Memory B cell (primary cell): ENCODE measurements around the gene CRAMP1.

Experiments
- ATAC-seq: fragments of 150-1000 bp; cut with Tn5 transposase; 2 replicates; pipeline ENCODE4 v1.10.0; 2021; ENCODE audit warnings: low read depth, mild to moderate bottlenecking, moderate library complexity
- DNase-seq, 2 donors: peaks; one replicate each; pipeline ENCODE4 v3.0.0; 2022; ENCODE audit warnings: low spot score in 2 of 2
- H3K27ac Mint-ChIP-seq: one replicate; pipeline ENCODE4 v1.8.0; 2022; ENCODE audit warnings: mild to moderate bottlenecking, moderate library complexity, mixed read lengths
- H3K27me3 Mint-ChIP-seq: one replicate; pipeline ENCODE4 v1.8.0; 2022; ENCODE audit warnings: mixed read lengths
- H3K36me3 Mint-ChIP-seq: one replicate; pipeline ENCODE4 v1.8.0; 2022; ENCODE audit warnings: mild to moderate bottlenecking, mixed read lengths
- H3K4me1 Mint-ChIP-seq: one replicate; pipeline ENCODE4 v1.8.0; 2022; ENCODE audit warnings: mixed read lengths
- H3K4me3 Mint-ChIP-seq: one replicate; pipeline ENCODE4 v1.8.0; 2022; ENCODE audit warnings: mild to moderate bottlenecking, moderate library complexity, mixed read lengths
- H3K9me3 Mint-ChIP-seq: one replicate; pipeline ENCODE4 v1.8.0; 2022; ENCODE audit warnings: mixed read lengths

The CRAMP1 gene

DNA sequence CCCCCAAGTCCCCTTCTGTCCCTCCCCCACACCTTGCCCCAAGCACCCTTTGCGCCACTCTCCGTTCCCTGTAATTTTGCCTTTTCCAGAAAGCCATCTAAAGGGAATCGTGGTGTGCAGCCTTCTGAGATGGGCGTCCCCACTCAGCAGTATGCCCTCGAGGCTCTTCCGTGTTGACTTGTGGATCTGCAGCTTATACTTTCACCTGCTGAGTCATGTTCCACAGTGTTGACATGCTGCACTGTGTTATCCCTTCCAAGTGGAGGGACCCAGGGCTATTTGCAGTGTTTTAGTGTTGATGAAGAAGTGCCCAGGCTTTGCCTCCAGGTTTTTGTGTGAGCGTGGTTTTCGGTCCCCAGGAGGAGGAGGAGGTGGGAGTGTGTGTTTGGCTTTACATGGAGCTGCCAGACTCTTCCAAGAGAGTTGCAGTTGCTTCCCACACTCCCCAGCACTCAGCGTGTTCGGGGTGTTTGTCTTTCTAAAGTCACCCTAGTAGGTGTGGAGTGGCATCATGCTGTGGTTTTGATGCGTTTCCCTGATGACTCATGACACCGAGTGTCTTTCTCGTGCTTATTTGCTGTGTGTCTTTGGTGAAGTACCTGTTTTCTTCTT, 33.9 kb downstream of the CRAMP1 start:
- Mint-ChIP-seq H3K4me3 (no peak overlapping the region), H3K4me1 (peaks cover 18% of the 10 kb centered on the region), H3K36me3 (peaks cover 32% of the 10 kb centered on the region), H3K9me3 (no peaks in the 10 kb centered on the region), H3K27me3 (no peaks in the 10 kb centered on the region), H3K27ac (peak overlapping the region; percentile 36)
- no peak for ATAC-seq
- DNase-seq, result no peak

DNA sequence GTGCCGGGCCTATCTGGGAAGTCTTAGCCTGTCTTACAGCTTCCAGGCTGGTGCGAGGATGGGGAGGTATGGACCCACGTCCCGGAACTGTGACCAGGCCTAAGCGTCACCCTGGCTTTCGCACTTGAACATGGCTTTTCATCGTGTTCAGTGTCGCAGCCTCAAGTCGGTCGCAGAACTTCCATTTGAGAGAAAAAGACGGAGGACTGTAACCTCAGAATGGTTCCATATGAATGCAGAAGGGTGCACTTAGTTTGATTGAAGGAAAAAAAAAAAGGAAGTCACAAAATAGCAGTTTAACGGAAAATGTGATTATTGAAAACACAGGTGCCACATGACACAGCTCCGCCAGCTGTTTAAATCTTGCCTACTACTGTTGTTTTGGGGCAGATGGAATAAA, 35.7 kb downstream of the CRAMP1 start:
- Mint-ChIP-seq H3K9me3 (no peaks in the 10 kb centered on the region), H3K4me1 (peaks cover 23% of the 10 kb centered on the region), H3K4me3 (peak overlapping the region; percentile 65), H3K27ac (peak overlapping the region; percentile 80), H3K27me3 (no peaks in the 10 kb centered on the region), H3K36me3 (peaks cover 34% of the 10 kb centered on the region)
- DNase-seq (no peak), ATAC-seq (peak; percentile 58)

DNA sequence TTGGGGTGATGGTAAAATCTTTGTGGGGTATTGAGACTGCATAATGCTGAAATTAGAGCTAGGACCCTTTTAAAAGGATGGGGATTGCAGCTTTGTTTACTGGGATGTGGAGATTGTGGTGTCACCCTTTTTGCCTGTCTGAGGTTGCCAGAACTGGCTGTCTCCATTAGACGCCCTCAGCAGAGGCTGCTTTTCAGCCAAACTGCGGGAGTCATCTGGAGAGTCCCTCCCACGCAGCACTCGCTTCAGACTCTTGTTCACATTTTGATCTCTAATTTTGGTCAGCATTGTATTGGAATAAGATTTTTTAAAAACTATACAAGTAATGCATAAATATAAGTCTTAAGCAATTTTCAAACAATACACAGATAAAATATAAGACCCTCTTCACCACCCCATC, 38.0 kb downstream of the CRAMP1 start:
- peaks cover 18% of the 10 kb centered on the region for H3K4me1 Mint-ChIP-seq
- H3K4me3 Mint-ChIP-seq, result no peak overlapping the region
- H3K9me3 Mint-ChIP-seq, result no peaks in the 10 kb centered on the region
- ATAC-seq (no peak), DNase-seq (no peak)
- peaks cover 37% of the 10 kb centered on the region for H3K36me3 Mint-ChIP-seq
- H3K27me3 Mint-ChIP-seq, result no peaks in the 10 kb centered on the region
- H3K27ac Mint-ChIP-seq, result no peak overlapping the region

DNA sequence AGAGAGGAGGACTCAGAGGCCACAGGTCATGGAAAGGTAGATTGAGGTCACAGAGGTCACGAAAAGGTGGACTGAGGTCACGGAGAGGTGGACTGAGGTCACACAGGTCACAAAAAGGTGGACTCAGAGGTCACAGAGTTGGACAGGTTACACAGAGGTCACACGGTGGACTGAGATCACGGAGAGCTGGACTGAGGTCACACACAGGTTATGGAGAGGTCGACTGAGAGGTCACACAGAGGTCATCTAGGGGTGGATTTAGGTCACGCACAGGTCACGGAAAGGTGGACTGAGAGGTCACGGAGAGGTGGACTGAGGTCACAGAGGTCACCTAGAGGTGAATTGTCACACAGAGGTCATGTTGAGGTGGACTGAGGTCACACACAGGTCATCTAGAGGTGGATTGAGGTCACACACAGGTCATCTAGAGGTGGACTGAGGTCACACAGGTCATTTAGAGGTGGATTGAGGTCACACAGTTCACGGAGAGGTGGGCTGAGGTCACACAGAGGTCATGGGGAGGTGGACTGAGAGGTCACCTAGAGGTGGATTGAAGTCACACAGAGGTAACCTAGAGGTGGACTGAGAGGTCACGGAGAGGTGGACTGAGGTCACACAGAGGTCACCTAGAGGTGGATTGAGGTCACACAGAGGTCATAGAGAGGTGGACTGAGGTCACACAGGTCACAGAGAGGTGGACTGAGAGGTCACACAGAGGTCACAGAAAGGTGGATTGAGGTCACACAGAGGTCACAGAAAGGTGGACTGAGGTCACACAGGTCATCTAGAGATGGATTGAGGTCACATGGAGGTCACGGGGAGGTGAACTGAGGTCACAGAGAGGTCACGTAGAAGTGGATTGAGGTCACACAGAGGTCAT, 39.2 kb downstream of the CRAMP1 start:
- H3K27me3 Mint-ChIP-seq, result no peaks in the 10 kb centered on the region
- H3K27ac Mint-ChIP-seq, result peak overlapping the region; percentile 42
- no peak for DNase-seq
- H3K9me3 Mint-ChIP-seq, result no peaks in the 10 kb centered on the region
- H3K4me3 Mint-ChIP-seq, result no peak overlapping the region
- H3K36me3 Mint-ChIP-seq, result peaks cover 34% of the 10 kb centered on the region
- ATAC-seq, result no peak
- peaks cover 16% of the 10 kb centered on the region for H3K4me1 Mint-ChIP-seq

DNA sequence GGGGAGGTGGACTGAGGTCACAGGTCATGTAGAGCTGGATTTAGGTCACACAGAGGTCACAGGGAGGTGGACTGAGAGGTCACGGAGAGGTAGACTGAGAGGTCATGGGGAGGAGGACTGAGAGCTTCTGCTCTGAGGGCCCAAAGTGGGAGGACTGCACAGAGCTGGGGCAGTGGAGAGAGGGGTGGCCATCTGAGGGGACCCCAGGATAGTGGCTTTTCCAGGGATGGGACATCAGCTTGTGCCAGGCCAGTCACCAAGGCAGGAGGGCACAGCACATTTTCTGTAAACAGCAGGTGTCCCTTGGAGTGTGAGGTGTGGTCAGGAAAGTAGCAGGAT, 39.8 kb downstream of the CRAMP1 start:
- H3K27me3 Mint-ChIP-seq, result no peaks in the 10 kb centered on the region
- H3K4me1 Mint-ChIP-seq, result peaks cover 16% of the 10 kb centered on the region
- no peak for ATAC-seq
- no peak overlapping the region for H3K4me3 Mint-ChIP-seq
- no peaks in the 10 kb centered on the region for H3K9me3 Mint-ChIP-seq
- peaks cover 34% of the 10 kb centered on the region for H3K36me3 Mint-ChIP-seq
- no peak overlapping the region for H3K27ac Mint-ChIP-seq
- DNase-seq, result no peak

DNA sequence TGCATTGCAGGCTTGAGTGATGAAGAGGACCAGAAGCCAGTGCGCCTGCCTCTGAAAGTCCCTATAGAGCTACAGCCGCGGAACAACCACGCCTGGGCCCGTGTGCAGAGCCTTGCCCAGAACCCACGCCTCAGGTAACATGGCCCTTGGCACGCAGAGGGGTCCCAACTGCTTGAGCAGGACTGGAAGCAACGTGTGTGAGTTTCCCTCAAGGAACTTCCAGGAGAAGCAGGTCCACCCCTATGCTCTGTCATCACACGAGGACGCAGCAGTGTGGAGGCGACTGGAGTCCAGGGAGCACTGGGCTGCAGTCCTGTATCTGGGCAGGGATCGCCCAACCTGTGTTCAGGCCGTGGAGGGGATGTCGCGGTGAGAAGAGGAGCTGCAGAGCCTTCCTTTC, 40.9 kb downstream of the CRAMP1 start:
- Mint-ChIP-seq H3K36me3 (peaks cover 31% of the 10 kb centered on the region), H3K27ac (no peak overlapping the region)
- ATAC-seq, result no peak

DNA sequence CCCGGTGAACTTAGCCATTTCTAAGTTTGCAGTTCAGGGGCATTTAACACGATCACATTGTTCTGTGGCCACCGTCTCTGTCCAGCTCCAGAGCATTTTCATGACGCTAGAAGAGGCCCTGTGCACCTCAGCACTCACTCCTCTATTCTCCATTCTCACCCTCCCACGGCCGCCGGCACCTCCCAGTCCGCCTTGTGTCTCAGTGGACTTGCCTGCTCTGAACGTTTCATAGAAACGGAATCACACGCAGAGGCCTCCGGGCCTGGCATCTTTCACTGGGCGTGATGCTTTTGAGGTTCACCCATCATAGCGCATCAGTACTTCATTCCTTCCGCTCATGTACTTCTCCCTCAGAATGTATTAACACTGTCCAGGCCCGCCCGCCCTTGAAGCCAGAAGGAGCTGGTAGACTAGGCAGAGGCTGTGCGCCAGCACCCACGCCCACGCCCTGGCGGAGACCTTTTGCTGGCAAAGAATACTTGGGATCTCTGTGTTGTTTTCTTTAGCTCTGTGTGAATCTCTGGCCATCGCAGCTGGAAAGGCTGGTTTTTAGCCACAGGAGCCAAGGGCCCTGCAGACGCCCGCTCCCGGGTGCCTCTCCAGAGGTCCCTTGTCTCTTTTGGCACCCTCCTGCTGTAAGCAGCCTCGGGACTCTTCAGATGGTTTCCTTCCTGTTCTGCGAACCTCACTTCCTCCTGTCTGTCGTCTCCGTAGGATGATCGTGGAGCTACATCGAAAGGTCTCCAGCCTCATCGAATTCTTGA, 42.5 kb downstream of the CRAMP1 start:
- Mint-ChIP-seq H3K36me3 (peaks cover 32% of the 10 kb centered on the region), H3K4me3 (no peak overlapping the region), H3K9me3 (no peaks in the 10 kb centered on the region), H3K27me3 (no peaks in the 10 kb centered on the region), H3K4me1 (peaks cover 8% of the 10 kb centered on the region), H3K27ac (no peak overlapping the region)
- DNase-seq (no peak), ATAC-seq (no peak)

More for the DNA sequence above, 40.9 kb downstream of the CRAMP1 start:
- Mint-ChIP-seq H3K9me3 (no peaks in the 10 kb centered on the region), H3K4me3 (no peak overlapping the region), H3K27me3 (no peaks in the 10 kb centered on the region), H3K4me1 (peaks cover 12% of the 10 kb centered on the region)
- DNase-seq, result no peak

DNA sequence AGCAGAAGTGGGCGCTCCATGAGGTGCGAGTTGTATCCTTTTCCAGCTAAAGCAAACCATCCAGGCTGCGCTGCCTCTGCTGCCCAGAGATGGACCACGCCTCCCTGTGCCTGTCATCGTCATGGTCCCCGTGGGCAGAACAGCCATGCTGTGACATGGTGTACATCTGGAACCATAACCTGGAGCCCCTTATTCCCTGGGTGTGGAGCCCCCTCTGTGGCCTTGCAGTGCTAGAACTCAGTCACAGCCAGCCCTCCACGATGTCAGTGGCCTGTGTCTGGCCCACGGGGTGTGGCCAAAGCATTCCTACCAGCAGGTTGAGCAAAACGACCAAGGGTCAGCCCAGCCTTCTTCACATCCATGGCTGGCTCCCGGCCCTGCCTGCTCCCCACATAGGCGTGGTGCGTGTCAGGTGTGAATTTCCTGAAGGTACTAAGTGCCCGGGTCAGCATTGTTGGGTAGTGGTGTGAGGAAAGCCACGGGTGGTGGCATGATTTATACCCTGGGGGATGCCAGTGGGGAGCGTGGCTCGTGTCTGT, 43.2 kb downstream of the CRAMP1 start:
- peaks cover 8% of the 10 kb centered on the region for H3K4me1 Mint-ChIP-seq
- DNase-seq (no peak), ATAC-seq (no peak)
- H3K27me3 Mint-ChIP-seq, result no peaks in the 10 kb centered on the region
- H3K27ac Mint-ChIP-seq, result no peak overlapping the region
- H3K9me3 Mint-ChIP-seq, result no peaks in the 10 kb centered on the region
- no peak overlapping the region for H3K4me3 Mint-ChIP-seq
- H3K36me3 Mint-ChIP-seq, result peaks cover 32% of the 10 kb centered on the region

DNA sequence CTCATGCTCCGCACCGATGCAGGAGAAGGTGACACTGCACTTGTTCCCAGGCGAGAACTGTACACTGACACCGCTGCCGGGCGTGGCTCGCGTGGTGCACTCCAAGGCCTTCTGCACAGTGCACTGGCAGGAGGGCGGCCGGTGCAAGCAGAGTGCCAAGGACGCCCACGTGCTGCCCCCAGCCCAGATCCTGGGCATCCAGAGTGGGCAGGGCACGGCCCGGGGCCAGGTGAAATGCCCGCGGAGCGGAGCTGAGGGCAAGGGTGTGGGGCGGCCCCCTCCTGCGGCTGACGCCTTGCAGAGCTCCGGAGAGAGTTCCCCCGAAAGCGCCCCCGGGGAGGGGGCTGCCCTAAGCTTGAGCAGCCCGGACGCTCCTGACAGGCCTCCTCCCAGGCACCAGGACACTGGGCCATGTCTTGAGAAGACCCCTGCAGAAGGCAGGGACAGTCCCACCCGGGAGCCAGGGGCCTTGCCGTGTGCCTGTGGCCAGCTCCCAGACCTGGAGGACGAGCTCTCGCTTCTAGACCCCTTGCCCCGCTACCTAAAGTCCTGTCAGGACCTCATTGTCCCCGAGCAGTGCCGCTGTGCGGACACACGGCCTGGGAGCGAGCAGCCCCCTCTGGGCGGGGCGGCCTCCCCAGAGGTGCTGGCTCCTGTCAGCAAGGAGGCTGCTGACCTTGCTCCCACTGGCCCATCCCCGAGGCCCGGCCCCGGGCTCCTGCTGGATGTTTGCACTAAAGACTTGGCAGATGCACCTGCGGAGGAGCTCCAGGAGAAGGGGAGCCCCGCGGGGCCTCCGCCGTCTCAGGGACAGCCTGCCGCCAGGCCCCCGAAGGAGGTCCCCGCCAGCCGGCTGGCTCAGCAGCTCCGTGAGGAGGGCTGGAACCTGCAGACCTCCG, 44.0 kb downstream of the CRAMP1 start:
- no peaks in the 10 kb centered on the region for H3K27me3 Mint-ChIP-seq
- no peak for ATAC-seq
- H3K4me1 Mint-ChIP-seq, result peaks cover 4% of the 10 kb centered on the region
- H3K36me3 Mint-ChIP-seq, result peaks cover 28% of the 10 kb centered on the region
- no peak overlapping the region for H3K4me3 Mint-ChIP-seq
- no peak for DNase-seq
- H3K9me3 Mint-ChIP-seq, result no peaks in the 10 kb centered on the region
- no peak overlapping the region for H3K27ac Mint-ChIP-seq

DNA sequence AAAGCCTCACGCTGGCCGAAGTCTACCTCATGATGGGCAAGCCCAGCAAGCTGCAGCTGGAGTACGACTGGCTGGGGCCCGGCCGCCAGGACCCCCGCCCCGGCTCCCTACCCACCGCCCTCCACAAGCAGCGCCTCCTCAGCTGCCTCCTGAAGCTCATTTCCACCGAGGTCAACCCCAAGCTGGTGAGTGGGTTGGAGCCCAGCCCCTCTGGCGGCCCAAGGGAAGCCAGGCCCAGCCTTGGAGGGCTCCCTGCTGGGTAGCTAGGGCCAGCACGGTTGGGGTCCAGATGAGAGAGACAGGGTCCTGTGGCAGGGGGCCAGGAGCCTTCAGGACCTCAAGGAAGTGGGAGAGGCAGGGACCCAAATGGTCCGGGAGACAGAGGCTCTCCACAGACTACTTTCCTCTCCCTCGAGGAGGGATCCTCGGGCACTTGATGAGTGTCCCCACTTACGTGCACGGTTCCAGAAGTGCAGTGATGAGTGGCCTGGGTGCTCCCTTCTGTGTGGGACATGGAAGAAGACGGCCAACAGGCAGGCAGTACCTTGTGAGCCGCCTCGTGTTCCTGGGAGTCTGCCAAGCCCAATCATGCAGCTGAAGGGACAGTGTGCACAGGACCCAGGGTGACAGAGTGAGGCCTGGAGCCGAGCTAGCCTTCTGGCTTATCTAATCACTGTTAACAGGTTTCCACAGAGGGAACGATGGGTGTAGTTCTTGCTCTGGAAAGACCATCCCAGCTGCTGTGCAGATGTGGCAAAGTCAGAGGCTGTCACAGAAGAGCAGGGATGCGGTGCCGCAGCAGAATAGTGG, 44.9 kb downstream of the CRAMP1 start:
- no peak for ATAC-seq
- Mint-ChIP-seq H3K4me3 (no peak overlapping the region), H3K36me3 (peaks cover 20% of the 10 kb centered on the region), H3K27ac (no peak overlapping the region), H3K4me1 (no peaks in the 10 kb centered on the region), H3K9me3 (no peaks in the 10 kb centered on the region), H3K27me3 (no peaks in the 10 kb centered on the region)
- no peak for DNase-seq

DNA sequence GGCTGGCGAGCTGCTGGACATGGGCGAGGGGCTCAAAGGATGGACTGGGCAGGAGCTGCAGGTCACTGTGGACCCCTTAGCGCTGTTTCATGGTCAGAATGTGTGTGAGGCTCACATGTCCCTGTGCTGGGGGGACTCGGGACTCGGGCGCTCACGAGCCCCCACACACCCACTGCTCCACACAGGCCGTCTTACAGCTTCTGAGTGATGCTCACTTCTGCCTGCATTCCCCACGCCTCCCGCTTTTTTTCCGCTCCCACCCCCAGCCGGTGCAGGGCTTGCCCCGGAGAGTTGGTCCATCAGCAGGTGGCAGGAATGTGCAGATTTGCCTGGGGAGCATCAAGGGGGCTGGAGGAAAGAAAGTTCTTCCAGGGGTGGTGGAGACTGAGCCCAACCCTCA, 45.7 kb downstream of the CRAMP1 start:
- no peaks in the 10 kb centered on the region for H3K9me3 Mint-ChIP-seq
- H3K27me3 Mint-ChIP-seq, result no peaks in the 10 kb centered on the region
- no peak for DNase-seq
- peaks cover 20% of the 10 kb centered on the region for H3K36me3 Mint-ChIP-seq
- no peak for ATAC-seq
- H3K4me3 Mint-ChIP-seq, result no peak overlapping the region
- no peaks in the 10 kb centered on the region for H3K4me1 Mint-ChIP-seq
- no peak overlapping the region for H3K27ac Mint-ChIP-seq

DNA sequence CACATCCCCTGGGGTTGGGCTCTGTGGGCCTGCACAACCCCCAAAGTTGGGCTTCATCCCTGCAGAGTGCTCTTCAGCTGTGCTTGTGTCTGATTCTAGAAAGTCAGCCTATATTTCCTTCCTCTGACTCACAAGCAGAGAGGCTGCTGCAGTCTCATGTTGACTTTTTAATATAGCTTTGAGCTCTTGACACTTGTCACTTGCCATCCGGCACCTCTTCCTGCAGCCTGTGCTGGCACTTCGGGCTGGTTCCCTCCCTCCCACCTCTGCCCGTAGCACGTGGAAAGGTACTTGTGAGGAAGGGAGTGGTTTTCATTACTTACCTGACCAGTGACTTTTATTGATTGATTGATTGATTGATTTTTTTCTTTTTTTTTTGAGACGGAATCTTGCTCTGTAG, 46.9 kb downstream of the CRAMP1 start:
- Mint-ChIP-seq H3K27ac (no peak overlapping the region), H3K4me1 (no peaks in the 10 kb centered on the region), H3K4me3 (no peak overlapping the region), H3K36me3 (peaks cover 20% of the 10 kb centered on the region), H3K9me3 (no peaks in the 10 kb centered on the region), H3K27me3 (no peaks in the 10 kb centered on the region)
- DNase-seq (no peak), ATAC-seq (no peak)

DNA sequence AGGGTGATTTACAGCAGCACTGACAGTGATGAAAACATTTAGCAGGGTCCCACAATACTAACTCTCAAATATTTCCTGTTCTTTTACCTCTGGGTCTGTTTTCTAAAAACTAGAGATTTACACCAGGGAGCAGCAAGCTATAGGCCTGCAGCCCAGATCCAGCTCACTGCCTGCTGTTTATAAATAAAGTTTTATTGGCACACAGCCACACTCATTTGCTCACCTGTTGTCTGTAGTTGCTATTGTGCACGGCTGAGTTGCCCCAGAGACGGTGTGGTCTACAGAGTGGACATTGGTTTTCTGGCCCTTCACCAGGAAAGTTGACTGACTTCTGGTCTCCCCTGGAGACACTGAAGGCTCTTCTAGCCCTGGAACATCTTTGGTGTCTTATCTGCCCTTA, 49.7 kb downstream of the CRAMP1 start:
- Mint-ChIP-seq H3K27ac (no peak overlapping the region), H3K36me3 (peaks cover 12% of the 10 kb centered on the region), H3K27me3 (no peaks in the 10 kb centered on the region), H3K4me1 (no peaks in the 10 kb centered on the region), H3K9me3 (no peaks in the 10 kb centered on the region), H3K4me3 (no peak overlapping the region)
- ATAC-seq (no peak), DNase-seq (no peak)
